Prostate gland (tissue), 2 donors: ENCODE measurements around the gene PDE7B.
"Not testable (repeated sequence)": the region's sequence is repeated elsewhere in the genome, so short reads cannot be mapped to it uniquely, and the experiment has no call there.

ENCODE experiments used
- POLR2A ChIP-seq: fragments of 450-650 bp; IDR thresholded peaks from one replicate; pipeline ENCODE4 v1.6.1; 2016; ENCODE audit warnings: antibody characterized with exemption, mild to moderate bottlenecking
- POLR2AphosphoS5 ChIP-seq: sonication (generic); formaldehyde crosslinking; IDR thresholded peaks from one replicate; pipeline ENCODE4 v1.6.1; 2017; ENCODE audit warnings: antibody characterized with exemption
- TF ChIP-seq, protein P1 (sequence below), 4 experiments: fragments of 200-600 bp in 2 of 4; fragments of 450-650 bp in 2 of 4; sonication (generic) in 2 of 4; IDR thresholded peaks; 1 replicate in 3 of 4; 2 replicates in 1 of 4; pipeline ENCODE4 v1.5.1; 2016 to 2019; ENCODE audit warnings: antibody characterized with exemption in 4 of 4, mild to moderate bottlenecking in 2 of 4, moderate library complexity in 2 of 4

DNA sequence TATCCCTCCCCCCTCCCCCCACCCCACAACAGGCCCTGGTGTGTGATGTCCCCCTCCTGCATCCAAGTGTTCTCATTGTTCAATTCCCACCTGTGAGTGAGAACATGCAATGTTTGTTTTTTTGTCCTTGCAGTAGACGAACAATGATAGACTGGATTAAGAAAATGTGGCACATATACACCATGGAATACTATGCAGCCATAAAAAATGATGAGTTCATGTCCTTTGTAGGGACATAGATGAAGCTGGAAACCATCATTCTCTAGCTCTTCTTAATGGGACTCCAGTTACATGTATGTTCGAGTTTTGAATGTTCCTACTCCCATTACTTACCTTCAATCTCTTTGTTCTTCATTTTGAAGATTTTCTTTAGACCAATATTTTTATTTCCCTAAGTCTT lies 13.4 kb downstream of the PDE7B start:
- TF ChIP-seq, protein P1, sequence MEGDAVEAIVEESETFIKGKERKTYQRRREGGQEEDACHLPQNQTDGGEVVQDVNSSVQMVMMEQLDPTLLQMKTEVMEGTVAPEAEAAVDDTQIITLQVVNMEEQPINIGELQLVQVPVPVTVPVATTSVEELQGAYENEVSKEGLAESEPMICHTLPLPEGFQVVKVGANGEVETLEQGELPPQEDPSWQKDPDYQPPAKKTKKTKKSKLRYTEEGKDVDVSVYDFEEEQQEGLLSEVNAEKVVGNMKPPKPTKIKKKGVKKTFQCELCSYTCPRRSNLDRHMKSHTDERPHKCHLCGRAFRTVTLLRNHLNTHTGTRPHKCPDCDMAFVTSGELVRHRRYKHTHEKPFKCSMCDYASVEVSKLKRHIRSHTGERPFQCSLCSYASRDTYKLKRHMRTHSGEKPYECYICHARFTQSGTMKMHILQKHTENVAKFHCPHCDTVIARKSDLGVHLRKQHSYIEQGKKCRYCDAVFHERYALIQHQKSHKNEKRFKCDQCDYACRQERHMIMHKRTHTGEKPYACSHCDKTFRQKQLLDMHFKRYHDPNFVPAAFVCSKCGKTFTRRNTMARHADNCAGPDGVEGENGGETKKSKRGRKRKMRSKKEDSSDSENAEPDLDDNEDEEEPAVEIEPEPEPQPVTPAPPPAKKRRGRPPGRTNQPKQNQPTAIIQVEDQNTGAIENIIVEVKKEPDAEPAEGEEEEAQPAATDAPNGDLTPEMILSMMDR (IDR thresholded peaks at IDR 0.05): not testable (repeated sequence)
- not testable (repeated sequence) for TF ChIP-seq POLR2A, POLR2AphosphoS5
